Keratinocyte (primary cell): ENCODE data around the gene FHOD1. TPM values are rescaled to one million over a fixed set of nuclear protein-coding genes. Genes with fewer than 3 reads are reported as not detected.

ENCODE experiments used
- DNase-seq: peaks from one replicate; pipeline ENCODE4 v3.0.0-alpha.2; 2011; ENCODE audit warnings: low read depth, missing footprints, low spot score
- FAIRE-seq: peaks from 2 replicates; lab custom pipeline; 2011; peaks lifted over from hg19 to GRCh38; lab: Jason Lieb, UNC
- H2AFZ ChIP-seq: 2 replicates; pipeline ENCODE4 v1.6.0; 2012; ENCODE audit warnings: low read length, control low read depth, inconsistent platforms; ENCODE audit not compliant: control insufficient read depth
- H3K27ac ChIP-seq: 2 replicates; pipeline ENCODE4 v1.5.1; 2011; ENCODE audit warnings: low read length; ENCODE audit not compliant: control insufficient read depth, insufficient read depth
- H3K27me3 ChIP-seq: 3 replicates; pipeline ENCODE4 v1.6.0; 2011; ENCODE audit warnings: low read length; ENCODE audit not compliant: control insufficient read depth, insufficient read depth; ENCODE audit errors: extremely low read depth
- H3K36me3 ChIP-seq, 2 experiments: 2 replicates in 1 of 2; 3 replicates in 1 of 2; pipeline ENCODE4 v1.5.1; 2011; ENCODE audit warnings: low read length in 2 of 2, mild to moderate bottlenecking in 1 of 2; ENCODE audit not compliant: control insufficient read depth in 2 of 2, insufficient read depth in 2 of 2; ENCODE audit errors: extremely low read depth in 1 of 2
- H3K4me1 ChIP-seq: 3 replicates; pipeline ENCODE4 v1.5.1; 2011; ENCODE audit warnings: low read length; ENCODE audit not compliant: control insufficient read depth, insufficient read depth; ENCODE audit errors: extremely low read depth
- H3K4me2 ChIP-seq: 3 replicates; pipeline ENCODE4 v1.6.0; 2011; ENCODE audit warnings: low read depth, low read length; ENCODE audit not compliant: control insufficient read depth, insufficient read depth; ENCODE audit errors: extremely low read depth
- H3K4me3 ChIP-seq, 3 experiments: fragments of 200-600 bp in 1 of 3; sonication (generic) in 1 of 3; 2 replicates in 2 of 3; 3 replicates in 1 of 3; pipeline ENCODE4 v1.5.1; 2011 to 2016; ENCODE audit warnings: low read length in 3 of 3, mild to moderate bottlenecking in 3 of 3, control low read depth in 2 of 3, inconsistent platforms in 1 of 3, low read depth in 1 of 3, mixed read lengths in 1 of 3, mixed run types in 1 of 3, moderate library complexity in 1 of 3; ENCODE audit not compliant: control insufficient read depth in 2 of 3, insufficient read depth in 2 of 3; ENCODE audit errors: extremely low read depth in 1 of 3
- H3K79me2 ChIP-seq: 2 replicates; pipeline ENCODE4 v1.6.0; 2012; ENCODE audit warnings: low read length; ENCODE audit not compliant: control insufficient read depth, insufficient read depth
- H3K9ac ChIP-seq: 3 replicates; pipeline ENCODE4 v1.6.0; 2011; ENCODE audit warnings: low read length; ENCODE audit not compliant: control insufficient read depth, insufficient read depth; ENCODE audit errors: extremely low read depth
- H3K9me1 ChIP-seq: 3 replicates; pipeline ENCODE4 v1.6.0; 2011; ENCODE audit warnings: low read length; ENCODE audit not compliant: control insufficient read depth, insufficient read depth; ENCODE audit errors: extremely low read depth
- H3K9me3 ChIP-seq: 2 replicates; pipeline ENCODE4 v1.5.1; 2012; ENCODE audit warnings: low read depth, low read length; ENCODE audit not compliant: control insufficient read depth
- H4K20me1 ChIP-seq: 3 replicates; pipeline ENCODE4 v1.6.0; 2011; ENCODE audit warnings: low read length; ENCODE audit not compliant: control insufficient read depth, insufficient read depth; ENCODE audit errors: extremely low read depth
- EZH2 ChIP-seq: IDR thresholded peaks from one replicate; pipeline ENCODE4 v1.6.1; 2012; ENCODE audit warnings: inconsistent platforms, mild to moderate bottlenecking, low read length, moderate library complexity
- dilution Hi-C: fragments of 300-500 bp; cut with MboI; formaldehyde crosslinking; loops from one replicate; pipeline ENCODE4 v1.7.0; 2020; ENCODE audit warnings: low sequenced_read_pairs; ENCODE audit not compliant: extremely low pct_ligation_motif_present
- polyA plus RNA-seq, 5 experiments: library from polyadenylated mRNA; depleted of rRNA in 3 of 5; stranded (reverse) in 3 of 5; stranded (forward) in 1 of 5; unstranded in 1 of 5; fragments of >200 nt; gene quantifications; 1 replicate in 1 of 5; 2 replicates in 3 of 5; 3 replicates in 1 of 5; pipeline versions ENCODE4 v1.2.1 to v1.2.3, GENCODE V29; 2011 to 2012; ENCODE audit warnings: missing spikeins in 2 of 5, low read depth in 1 of 5, low replicate concordance in 1 of 5
- small RNA-seq, 3 experiments: library from RNA; depleted of rRNA; stranded (forward); fragments of <200 nt; gene quantifications; one replicate each; pipeline ENCODE3, GENCODE V24; 2012; ENCODE audit warnings: low read depth in 3 of 3, low replicate concordance in 1 of 3; ENCODE audit not compliant: insufficient read length in 3 of 3
- TF ChIP-seq, protein P1 (sequence below), 3 experiments: IDR thresholded peaks in 1 of 3; conservative IDR thresholded peaks in 1 of 3; optimal IDR thresholded peaks in 1 of 3; 2 replicates in 2 of 3; 3 replicates in 1 of 3; pipeline versions ENCODE3 to v1.5.1; 2011; ENCODE audit warnings: low read length in 3 of 3, mild to moderate bottlenecking in 3 of 3, moderate library complexity in 2 of 3, control low read depth in 1 of 3, inconsistent platforms in 1 of 3; ENCODE audit not compliant: insufficient read depth in 2 of 3; ENCODE audit errors: extremely low read depth in 1 of 3

The FHOD1 gene
- polyA plus RNA-seq, 1 donor (not counting 4 experiments of a cell fraction or from before 2014, with no cell fraction given): 29.4 TPM

DNA sequence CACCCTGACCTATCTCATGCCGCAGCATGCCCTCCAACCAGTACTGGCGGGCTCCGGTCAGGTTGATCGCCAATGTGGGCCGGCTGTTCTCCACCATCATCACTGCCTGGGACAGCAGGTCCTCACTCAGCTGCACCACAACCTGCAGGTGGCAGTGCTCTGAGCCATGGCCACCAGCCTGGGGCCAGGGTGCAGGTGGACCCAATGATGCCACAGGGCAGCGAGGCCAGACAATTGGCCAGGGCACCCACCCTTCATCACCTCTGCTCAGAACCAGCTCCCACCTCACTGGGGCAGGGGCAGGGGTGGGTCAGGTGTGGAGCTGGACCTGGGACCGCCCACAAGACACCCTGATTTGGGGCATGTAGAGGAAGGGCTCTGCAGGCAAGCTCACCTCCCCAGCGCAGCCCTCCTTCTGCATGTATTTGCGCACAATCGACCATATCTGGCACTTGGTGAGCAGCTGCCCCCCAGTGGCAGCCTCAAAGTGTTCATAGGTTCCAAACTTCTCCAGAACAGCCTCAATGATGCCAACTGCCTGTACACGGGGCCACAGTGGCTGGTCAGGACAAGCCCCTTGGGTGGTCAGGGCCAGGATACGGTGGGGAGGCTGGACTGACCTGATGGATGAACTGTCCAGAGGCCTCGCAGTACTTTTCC lies 67.7 kb downstream of the FHOD1 start:
- FAIRE-seq: no peak
- Histone ChIP-seq H3K9me1 (no peaks in the 10 kb centered on the region), H3K4me2 (peak overlapping the region; percentile 1), H3K4me1 (peaks cover 44% of the 10 kb centered on the region), H3K27me3 (no peaks in the 10 kb centered on the region), H3K27ac (no peak overlapping the region), H3K9ac (no peak overlapping the region), H3K36me3 (peaks cover 0 to 3% of the 10 kb centered on the region in 2 experiments), H3K9me3 (no peaks in the 10 kb centered on the region), H4K20me1 (no peaks in the 10 kb centered on the region), H2AFZ (no peak overlapping the region), H3K79me2 (peaks cover 7% of the 10 kb centered on the region), H3K4me3 (no peak overlapping the region)
- TF ChIP-seq, protein P1, sequence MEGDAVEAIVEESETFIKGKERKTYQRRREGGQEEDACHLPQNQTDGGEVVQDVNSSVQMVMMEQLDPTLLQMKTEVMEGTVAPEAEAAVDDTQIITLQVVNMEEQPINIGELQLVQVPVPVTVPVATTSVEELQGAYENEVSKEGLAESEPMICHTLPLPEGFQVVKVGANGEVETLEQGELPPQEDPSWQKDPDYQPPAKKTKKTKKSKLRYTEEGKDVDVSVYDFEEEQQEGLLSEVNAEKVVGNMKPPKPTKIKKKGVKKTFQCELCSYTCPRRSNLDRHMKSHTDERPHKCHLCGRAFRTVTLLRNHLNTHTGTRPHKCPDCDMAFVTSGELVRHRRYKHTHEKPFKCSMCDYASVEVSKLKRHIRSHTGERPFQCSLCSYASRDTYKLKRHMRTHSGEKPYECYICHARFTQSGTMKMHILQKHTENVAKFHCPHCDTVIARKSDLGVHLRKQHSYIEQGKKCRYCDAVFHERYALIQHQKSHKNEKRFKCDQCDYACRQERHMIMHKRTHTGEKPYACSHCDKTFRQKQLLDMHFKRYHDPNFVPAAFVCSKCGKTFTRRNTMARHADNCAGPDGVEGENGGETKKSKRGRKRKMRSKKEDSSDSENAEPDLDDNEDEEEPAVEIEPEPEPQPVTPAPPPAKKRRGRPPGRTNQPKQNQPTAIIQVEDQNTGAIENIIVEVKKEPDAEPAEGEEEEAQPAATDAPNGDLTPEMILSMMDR (optimal IDR thresholded peaks at IDR 0.05 in 1 of 3, IDR thresholded peaks at IDR 0.05 in 1 of 3, conservative IDR thresholded peaks at IDR 0.05 in 1 of 3; ENCODE audit: extremely low read depth in 1 of 3, insufficient read depth in 2 of 3, low read length in 3 of 3): peak; percentile 26 to 61 (median 31)
- no peak for TF ChIP-seq EZH2
- no peak for DNase-seq
- dilution Hi-C loops: no loop called here

Small RNA genes lying within 50 kb of the gene (small RNA-seq; reads per million reads assigned to genes)
- gene MIR328: 0.20 to 5.3 (median 0.50) reads per million in 3 experiments

Other genes starting within 250 kb of the FHOD1 start
- 18.0 to 55.9 TPM (median 39.7 TPM) in 3 replicates for gene CBFB, start 218.3 kb downstream of the FHOD1 start, polyA plus RNA-seq
- 26.7 to 31.5 TPM (median 28.0 TPM) in 3 replicates for gene PHAF1, start 137.5 kb downstream of the FHOD1 start, polyA plus RNA-seq
- gene B3GNT9, start 96.5 kb downstream of the FHOD1 start, polyA plus RNA-seq: 2.6 to 5.4 TPM (median 3.9 TPM) in 3 replicates
- 12.5 to 25.0 TPM (median 12.5 TPM) in 3 replicates for gene TRADD, start 87.6 kb downstream of the FHOD1 start, polyA plus RNA-seq
- gene FBXL8, start 87.5 kb downstream of the FHOD1 start, polyA plus RNA-seq: 3.0 to 6.0 TPM (median 4.0 TPM) in 3 replicates
- gene HSF4, start 82.7 kb downstream of the FHOD1 start, polyA plus RNA-seq: 4.3 to 10.7 TPM (median 4.9 TPM) in 3 replicates
- 10.5 to 18.1 TPM (median 16.8 TPM) in 3 replicates for gene NOL3, start 76.9 kb downstream of the FHOD1 start, polyA plus RNA-seq
- gene MATCAP1, start 63.5 kb downstream of the FHOD1 start, polyA plus RNA-seq: 9.0 to 15.0 TPM (median 13.3 TPM) in 3 replicates
- gene EXOC3L1, start 57.3 kb downstream of the FHOD1 start, polyA plus RNA-seq: not detected in 3 replicates
- 64.7 to 97.7 TPM (median 74.8 TPM) in 3 replicates for gene E2F4, start 55.3 kb downstream of the FHOD1 start, polyA plus RNA-seq
- gene ELMO3, start 48.4 kb downstream of the FHOD1 start, polyA plus RNA-seq: 21.0 to 38.7 TPM (median 23.4 TPM) in 3 replicates
- 44.9 to 47.6 TPM (median 46.3 TPM) in 3 replicates for gene TMEM208, start 20.4 kb downstream of the FHOD1 start, polyA plus RNA-seq
- gene SLC9A5, start 1.5 kb upstream of the FHOD1 start, polyA plus RNA-seq: 0.51 to 0.68 TPM (median 0.62 TPM) in 3 replicates
- gene PLEKHG4, start 32.1 kb upstream of the FHOD1 start, polyA plus RNA-seq: 0.80 to 4.3 TPM (median 1.3 TPM) in 3 replicates
- gene KCTD19, start 79.3 kb upstream of the FHOD1 start, polyA plus RNA-seq: not detected in 3 replicates
- not detected in 3 replicates for gene LRRC36, start 79.3 kb upstream of the FHOD1 start, polyA plus RNA-seq
- gene TPPP3, start 146.0 kb upstream of the FHOD1 start, polyA plus RNA-seq: 0.37 to 0.96 TPM in 2 of 3 replicates, not detected in the other
- gene ZDHHC1, start 169.0 kb upstream of the FHOD1 start, polyA plus RNA-seq: 1.1 to 3.2 TPM (median 1.8 TPM) in 3 replicates
- 0.59 to 2.4 TPM (median 0.93 TPM) in 3 replicates for gene HSD11B2, start 183.6 kb upstream of the FHOD1 start, polyA plus RNA-seq
- 97.1 to 199 TPM (median 117 TPM) in 3 replicates for gene ATP6V0D1, start 233.7 kb upstream of the FHOD1 start, polyA plus RNA-seq
- not detected in 3 replicates for gene AGRP, start 236.1 kb upstream of the FHOD1 start, polyA plus RNA-seq